MM.1S (cell line): ENCODE measurements around the gene CDT1.

ENCODE experiments used
- DNase-seq: peaks from one replicate; pipeline ENCODE4 v3.0.0-alpha.2; 2015
- H2AFZ ChIP-seq: fragments of 300-600 bp; sonication (generic); 2 replicates; pipeline ENCODE4 v1.6.0; 2016; ENCODE audit warnings: antibody characterized with exemption, low read length
- H3F3A ChIP-seq: fragments of 300-600 bp; sonication (generic); 2 replicates; pipeline ENCODE4 v1.6.1; 2016; ENCODE audit warnings: mild to moderate bottlenecking, antibody characterized with exemption, low read length, moderate library complexity, mixed read lengths; ENCODE audit not compliant: insufficient read depth
- H3K27ac ChIP-seq: fragments of 300-600 bp; sonication (generic); 2 replicates; pipeline ENCODE4 v1.5.1; 2016; ENCODE audit warnings: mild to moderate bottlenecking, low read length
- H3K27me3 ChIP-seq: fragments of 300-600 bp; sonication (generic); replicated peaks from 2 replicates; pipeline ENCODE4 v1.6.0; 2016; ENCODE audit warnings: low read length; ENCODE audit not compliant: insufficient read depth
- H3K36me3 ChIP-seq: fragments of 300-600 bp; sonication (generic); replicated peaks from 2 replicates; pipeline ENCODE4 v1.6.1; 2016; ENCODE audit warnings: mild to moderate bottlenecking, low read length, mixed read lengths; ENCODE audit not compliant: insufficient read depth
- H3K4me1 ChIP-seq: fragments of 300-600 bp; sonication (generic); 2 replicates; pipeline ENCODE4 v1.6.1; 2016; ENCODE audit warnings: low read length, mixed read lengths
- H3K4me2 ChIP-seq: fragments of 300-600 bp; sonication (generic); 2 replicates; pipeline ENCODE4 v1.6.0; 2016; ENCODE audit warnings: low read depth, low read length
- H3K4me3 ChIP-seq: fragments of 300-600 bp; sonication (generic); 2 replicates; pipeline ENCODE4 v1.5.1; 2016; ENCODE audit warnings: low read length, mixed read lengths
- H3K79me2 ChIP-seq: fragments of 300-600 bp; sonication (generic); 2 replicates; pipeline ENCODE4 v1.6.1; 2016; ENCODE audit warnings: mixed run types, low read length, mixed read lengths
- H3K9ac ChIP-seq: fragments of 300-600 bp; sonication (generic); 2 replicates; pipeline ENCODE4 v1.6.1; 2016; ENCODE audit warnings: low read length, mixed read lengths
- H3K9me2 ChIP-seq: fragments of 300-600 bp; sonication (generic); replicated peaks from 2 replicates; pipeline ENCODE4 v1.6.1; 2016; ENCODE audit warnings: mild to moderate bottlenecking, low read length, mixed read lengths; ENCODE audit not compliant: insufficient read depth
- H3K9me3 ChIP-seq: fragments of 300-600 bp; sonication (generic); replicated peaks from 2 replicates; pipeline ENCODE4 v1.6.1; 2016; ENCODE audit warnings: mild to moderate bottlenecking, low read length, mixed read lengths; ENCODE audit not compliant: insufficient read depth
- H4K20me1 ChIP-seq: fragments of 300-600 bp; sonication (generic); 2 replicates; pipeline ENCODE4 v1.6.1; 2016; ENCODE audit warnings: mild to moderate bottlenecking, low read length, moderate library complexity, mixed read lengths; ENCODE audit not compliant: insufficient read depth
- CTCF ChIP-seq: fragments of 300-600 bp; sonication (generic); IDR thresholded peaks from 2 replicates; pipeline ENCODE4 v1.5.1; 2016; ENCODE audit warnings: antibody characterized with exemption, low read length, mixed read lengths
- EZH2 ChIP-seq: fragments of 300-600 bp; sonication (generic); optimal IDR thresholded peaks from 2 replicates; pipeline ENCODE3; 2017; ENCODE audit warnings: low read depth, mild to moderate bottlenecking, antibody characterized with exemption, low read length, mixed read lengths
- EZH2phosphoT487 ChIP-seq: fragments of 300-600 bp; sonication (generic); IDR thresholded peaks from 2 replicates; pipeline ENCODE4 v1.6.1; 2018; ENCODE audit warnings: antibody characterized with exemption, low read length

Gene CDT1

GRCh38 chr16:88755745-88756443 is 47.7 kb upstream of the CDT1 start:
- no peaks in the 10 kb centered on the region for H3K9me3 ChIP-seq
- H3K9ac ChIP-seq, result no peak overlapping the region
- no peaks in the 10 kb centered on the region for H3F3A ChIP-seq
- H3K4me1 ChIP-seq, result no peaks in the 10 kb centered on the region
- H3K79me2 ChIP-seq, result peaks cover 91% of the 10 kb centered on the region
- no peak for TF ChIP-seq EZH2
- no peak for TF ChIP-seq EZH2phosphoT487
- TF ChIP-seq CTCF, result no peak
- H3K4me3 ChIP-seq, result no peak overlapping the region
- no peaks in the 10 kb centered on the region for H3K27me3 ChIP-seq
- H2AFZ ChIP-seq, result no peak overlapping the region
- H3K4me2 ChIP-seq, result no peak overlapping the region
- peaks cover 13% of the 10 kb centered on the region for H4K20me1 ChIP-seq
- H3K36me3 ChIP-seq, result no peaks in the 10 kb centered on the region; the same call in 1 of the 2 replicates
- H3K9me2 ChIP-seq, result no peaks in the 10 kb centered on the region
- no peak overlapping the region for H3K27ac ChIP-seq
- no peak for DNase-seq

- H3K4me2 ChIP-seq, result no peak overlapping the region
- H3F3A ChIP-seq, result no peaks in the 10 kb centered on the region
- peaks cover 95% of the 10 kb centered on the region for H3K79me2 ChIP-seq
- TF ChIP-seq CTCF, result no peak
- no peak for TF ChIP-seq EZH2phosphoT487
- no peak for TF ChIP-seq EZH2
- no peaks in the 10 kb centered on the region for H3K27me3 ChIP-seq
- H3K9ac ChIP-seq, result no peak overlapping the region
- no peak overlapping the region for H3K27ac ChIP-seq
- no peaks in the 10 kb centered on the region for H3K9me2 ChIP-seq
- DNase-seq, result no peak
- H3K4me1 ChIP-seq, result no peaks in the 10 kb centered on the region
- H3K36me3 ChIP-seq, result no peaks in the 10 kb centered on the region
- H3K4me3 ChIP-seq, result no peak overlapping the region
- no peak overlapping the region for H2AFZ ChIP-seq
- no peaks in the 10 kb centered on the region for H3K9me3 ChIP-seq
- peaks cover 13% of the 10 kb centered on the region for H4K20me1 ChIP-seq
Measured at GRCh38 chr16:88758227-88758943, 45.2 kb upstream of the CDT1 start.

DNA sequence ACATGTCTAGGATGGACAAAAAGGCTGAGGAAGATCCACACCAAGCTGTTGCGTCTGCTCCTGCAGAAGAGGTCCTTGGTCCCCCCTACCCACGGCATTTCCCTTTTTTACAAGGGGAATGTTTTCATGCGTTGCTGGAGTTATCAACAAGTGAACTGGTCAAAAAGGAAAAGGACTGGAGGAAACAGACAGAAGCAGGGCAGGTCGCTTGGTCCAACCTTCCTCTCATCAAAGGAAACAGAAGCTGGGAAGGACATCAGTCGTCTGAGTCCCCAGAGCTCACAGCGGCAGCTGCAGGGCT is 44.7 kb upstream of the CDT1 start:
- no peak overlapping the region for H3K27ac ChIP-seq
- H3K9me2 ChIP-seq, result no peaks in the 10 kb centered on the region
- H3K4me1 ChIP-seq, result no peaks in the 10 kb centered on the region
- H3K9me3 ChIP-seq, result no peaks in the 10 kb centered on the region
- no peaks in the 10 kb centered on the region for H3K27me3 ChIP-seq
- no peaks in the 10 kb centered on the region for H3K36me3 ChIP-seq
- peaks cover 95% of the 10 kb centered on the region for H3K79me2 ChIP-seq
- no peak overlapping the region for H3K4me2 ChIP-seq
- H3K4me3 ChIP-seq, result no peak overlapping the region
- no peaks in the 10 kb centered on the region for H3F3A ChIP-seq
- no peak for DNase-seq
- no peak overlapping the region for H2AFZ ChIP-seq
- no peak overlapping the region for H3K9ac ChIP-seq
- H4K20me1 ChIP-seq, result peaks cover 11% of the 10 kb centered on the region
- TF ChIP-seq CTCF, result no peak
